Cardiac muscle cell (in vitro differentiated cells and primary cell): ENCODE data around the gene SULF2. TPM values are rescaled to one million over a fixed set of nuclear protein-coding genes. Genes with fewer than 3 reads are reported as not detected.

ENCODE experiments used
- DNase-seq, 2 donors: peaks; one replicate each; pipeline versions ENCODE4 v3.0.0 to v3.0.0-alpha.2; 2010 to 2017; ENCODE audit warnings: low read depth in 1 of 2, low spot score in 1 of 2
- H3K27ac ChIP-seq: fragments of 200-600 bp; sonication (generic); 2 replicates; pipeline ENCODE4 v1.5.1; 2016
- H3K27me3 ChIP-seq: fragments of 200-600 bp; sonication (generic); 2 replicates; pipeline ENCODE4 v1.6.0; 2016; ENCODE audit warnings: control low read depth
- H3K36me3 ChIP-seq: fragments of 200-600 bp; sonication (generic); 2 replicates; pipeline ENCODE4 v1.5.1; 2016; ENCODE audit warnings: control low read depth
- H3K4me1 ChIP-seq: fragments of 200-600 bp; sonication (generic); 2 replicates; pipeline ENCODE4 v1.8.1; 2017; ENCODE audit warnings: low read depth, mild to moderate bottlenecking, mixed run types
- H3K4me3 ChIP-seq: fragments of 200-600 bp; sonication (generic); 2 replicates; pipeline ENCODE4 v1.5.1; 2016; ENCODE audit warnings: mild to moderate bottlenecking
- H3K9me3 ChIP-seq: fragments of 200-600 bp; sonication (generic); 2 replicates; pipeline ENCODE4 v1.5.1; 2017; ENCODE audit warnings: low read depth, mild to moderate bottlenecking, control low read depth
- CTCF ChIP-seq: IDR thresholded peaks from 2 replicates; pipeline ENCODE4 v1.5.1; 2012; ENCODE audit warnings: low read depth, mild to moderate bottlenecking, low read length
- polyA plus RNA-seq: library from polyadenylated mRNA; unstranded; fragments of >200 nt; fragmentation: Nextera tagmentation; extraction: Ambion mirVana; gene quantifications from 2 replicates; pipeline ENCODE4 v1.2.1, GENCODE V29; 2016
- total RNA-seq: library from RNA; depleted of rRNA; stranded (reverse); fragments of >200 nt; gene quantifications from 2 replicates; pipeline ENCODE4 v1.2.3, GENCODE V29; 2016

Gene SULF2
- total and polyA plus RNA-seq, 2 experiments from 2014 or later: 4.2 to 9.6 TPM

DNA sequence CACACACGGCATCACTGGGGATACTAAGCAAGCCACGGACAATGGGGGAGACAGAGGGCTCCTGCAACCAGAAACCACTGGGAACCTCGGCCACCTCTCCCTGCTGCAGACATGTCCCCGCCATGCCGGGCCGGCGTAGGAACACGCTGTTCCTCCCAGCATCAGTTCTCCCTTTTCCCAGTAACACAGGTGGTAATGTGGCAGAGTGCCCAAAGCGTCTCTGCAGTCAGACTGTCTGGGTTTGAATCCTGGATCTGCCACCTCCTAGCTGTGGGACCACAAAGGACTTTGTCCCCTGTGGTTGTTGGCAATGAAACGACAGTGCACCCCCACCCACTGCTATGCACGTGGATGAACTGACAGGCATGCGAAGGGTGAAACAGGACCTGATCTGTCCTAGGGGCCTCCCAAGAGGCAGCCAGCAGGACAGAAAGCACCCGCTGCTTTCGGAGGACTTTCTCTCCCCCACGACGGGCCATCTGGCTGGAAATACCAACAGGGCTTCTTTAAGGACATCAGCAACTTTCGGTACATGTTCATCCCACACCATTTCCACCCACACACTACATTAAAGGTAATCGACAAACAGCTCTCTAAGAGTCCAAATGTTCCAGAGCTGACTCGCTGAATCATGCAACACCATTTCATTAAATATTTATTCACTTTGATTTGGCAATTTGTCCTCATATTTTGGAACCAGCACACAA is 74.1 kb downstream of the SULF2 start:
- no peak for DNase-seq
- no peaks in the 10 kb centered on the region for H3K9me3 ChIP-seq
- H3K27ac ChIP-seq: no peak overlapping the region
- H3K4me3 ChIP-seq: no peak overlapping the region
- H3K4me1 ChIP-seq: no peaks in the 10 kb centered on the region
- no peak for TF ChIP-seq CTCF
- H3K27me3 ChIP-seq: no peaks in the 10 kb centered on the region
- H3K36me3 ChIP-seq: no peaks in the 10 kb centered on the region

GRCh38 chr20:47710665-47711045 is 74.6 kb downstream of the SULF2 start:
- no peak overlapping the region for H3K27ac ChIP-seq
- no peaks in the 10 kb centered on the region for H3K36me3 ChIP-seq
- TF ChIP-seq CTCF: no peak
- no peaks in the 10 kb centered on the region for H3K4me1 ChIP-seq
- H3K4me3 ChIP-seq: no peak overlapping the region
- no peaks in the 10 kb centered on the region for H3K27me3 ChIP-seq
- H3K9me3 ChIP-seq: no peaks in the 10 kb centered on the region
- no peak for DNase-seq

GRCh38 chr20:47708953-47709833 is 76.1 kb downstream of the SULF2 start:
- no peaks in the 10 kb centered on the region for H3K4me1 ChIP-seq
- no peak for DNase-seq
- H3K4me3 ChIP-seq: no peak overlapping the region
- no peak for TF ChIP-seq CTCF
- H3K36me3 ChIP-seq: no peaks in the 10 kb centered on the region
- no peaks in the 10 kb centered on the region for H3K9me3 ChIP-seq
- H3K27me3 ChIP-seq: no peaks in the 10 kb centered on the region
- no peak overlapping the region for H3K27ac ChIP-seq

DNA sequence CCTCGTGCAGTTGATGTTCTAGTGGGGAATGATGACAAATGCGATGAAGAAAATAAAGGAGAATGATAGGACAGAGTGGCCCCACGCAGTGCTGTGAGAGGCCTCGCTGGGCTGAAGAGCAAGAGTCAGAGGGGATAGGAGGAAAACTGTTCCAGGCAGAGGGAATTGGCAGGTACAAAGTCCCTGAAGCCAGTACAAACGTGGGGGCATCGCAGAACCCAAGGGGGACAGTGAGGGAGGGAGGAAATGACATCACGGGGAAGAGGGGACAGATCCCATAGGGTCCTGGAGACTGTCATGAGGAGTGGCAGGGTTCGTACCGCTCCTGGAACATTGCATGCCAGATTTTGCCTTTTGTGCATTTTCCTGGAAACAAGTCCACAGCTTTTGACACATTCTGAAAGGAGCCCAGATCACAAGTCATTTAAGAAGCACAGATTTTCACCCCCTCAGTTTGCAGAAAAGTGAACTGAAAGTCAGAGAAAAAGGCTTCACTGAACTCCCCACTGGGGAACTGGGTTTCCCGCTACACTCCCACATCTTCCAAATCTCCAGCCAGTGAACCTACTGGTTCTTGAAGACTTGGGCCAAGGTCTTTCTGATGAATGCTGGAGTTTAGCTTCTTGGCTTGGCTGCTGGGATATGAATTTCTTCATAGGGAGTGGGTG is 77.0 kb downstream of the SULF2 start:
- DNase-seq: no peak

GRCh38 chr20:47706345-47706744 is 78.9 kb downstream of the SULF2 start:
- Histone ChIP-seq H3K9me3 (no peaks in the 10 kb centered on the region), H3K36me3 (no peaks in the 10 kb centered on the region), H3K27me3 (no peaks in the 10 kb centered on the region), H3K27ac (no peak overlapping the region), H3K4me1 (no peaks in the 10 kb centered on the region), H3K4me3 (no peak overlapping the region)
- no peak for DNase-seq
- TF ChIP-seq CTCF: no peak

More for the DNA sequence above, 77.0 kb downstream of the SULF2 start:
- H3K4me1 ChIP-seq: no peaks in the 10 kb centered on the region
- no peaks in the 10 kb centered on the region for H3K27me3 ChIP-seq
- no peak overlapping the region for H3K4me3 ChIP-seq
- no peaks in the 10 kb centered on the region for H3K9me3 ChIP-seq
- H3K36me3 ChIP-seq: no peaks in the 10 kb centered on the region
- H3K27ac ChIP-seq: no peak overlapping the region
- TF ChIP-seq CTCF: no peak
